SW480 (cell line): Measurements from ENCODE around the gene NOL4L.

Experiments used
- DNase-seq: peaks from one replicate; pipeline ENCODE4 v3.0.0-alpha.2; 2016; ENCODE audit warnings: low spot score

The NOL4L gene

GRCh38 chr20:32560989-32561830 is 23.9 kb downstream of the NOL4L start:
- DNase-seq: no peak

GRCh38 chr20:32560482-32560988 is 24.6 kb downstream of the NOL4L start:
- DNase-seq: no peak

- peak; percentile 66 for DNase-seq
Observed at GRCh38 chr20:32559753-32560380, 25.3 kb downstream of the NOL4L start.

- DNase-seq: no peak
Observed at GRCh38 chr20:32559205-32559752, 25.9 kb downstream of the NOL4L start.

- no peak for DNase-seq
Observed at GRCh38 chr20:32558526-32558925, 26.6 kb downstream of the NOL4L start.

- no peak for DNase-seq
Observed at GRCh38 chr20:32557319-32557718, 27.8 kb downstream of the NOL4L start.

GRCh38 chr20:32556312-32557184 is 28.6 kb downstream of the NOL4L start:
- no peak for DNase-seq

GRCh38 chr20:32555584-32555983 is 29.5 kb downstream of the NOL4L start:
- DNase-seq: no peak

- no peak for DNase-seq
Observed at GRCh38 chr20:32554965-32555289, 30.2 kb downstream of the NOL4L start.

GRCh38 chr20:32553618-32554017 is 31.5 kb downstream of the NOL4L start:
- no peak for DNase-seq

- no peak for DNase-seq
Observed at GRCh38 chr20:32551693-32552092, 33.4 kb downstream of the NOL4L start.

GRCh38 chr20:32549842-32550241 is 35.3 kb downstream of the NOL4L start:
- no peak for DNase-seq

GRCh38 chr20:32547753-32548034 is 37.4 kb downstream of the NOL4L start:
- DNase-seq: no peak

- no peak for DNase-seq
Observed at GRCh38 chr20:32546918-32547752, 38.0 kb downstream of the NOL4L start.

GRCh38 chr20:32544893-32545840 is 40.0 kb downstream of the NOL4L start:
- DNase-seq: no peak

GRCh38 chr20:32544260-32544722 is 40.8 kb downstream of the NOL4L start:
- no peak for DNase-seq

GRCh38 chr20:32543570-32544259 is 41.4 kb downstream of the NOL4L start:
- DNase-seq: no peak

GRCh38 chr20:32542259-32542615 is 42.9 kb downstream of the NOL4L start:
- no peak for DNase-seq

GRCh38 chr20:32541323-32542258 is 43.5 kb downstream of the NOL4L start:
- no peak for DNase-seq
